SJSA1 (cell line): ENCODE measurements around the gene KRTAP4-12. TPM values are rescaled to one million over a fixed set of nuclear protein-coding genes. Genes with fewer than 3 reads are reported as not detected.
"Not testable (repeated sequence)": the region's sequence is repeated elsewhere in the genome, so short reads cannot be mapped to it uniquely, and the experiment has no call there.

Experiments used
- DNase-seq, 2 experiments: peaks; one replicate each; pipeline ENCODE4 v3.0.0-alpha.2; 2015 to 2020; ENCODE audit warnings: low spot score in 2 of 2, low read depth in 1 of 2
- H3K27ac ChIP-seq: fragments of 250-450 bp; sonication (Bioruptor Pico); 2 replicates; pipeline ENCODE4 v1.5.1; 2020; ENCODE audit warnings: mild to moderate bottlenecking, moderate library complexity
- H3K27me3 ChIP-seq: fragments of 250-450 bp; sonication (Bioruptor Pico); replicated peaks from 2 replicates; pipeline ENCODE4 v1.5.1; 2020; ENCODE audit warnings: mild to moderate bottlenecking, moderate library complexity
- H3K36me3 ChIP-seq: fragments of 250-450 bp; sonication (Bioruptor Pico); 2 replicates; pipeline ENCODE4 v1.5.1; 2020; ENCODE audit warnings: mild to moderate bottlenecking
- H3K4me1 ChIP-seq: fragments of 250-450 bp; sonication (Bioruptor Pico); replicated peaks from 2 replicates; pipeline ENCODE4 v1.6.1; 2021; ENCODE audit warnings: mild to moderate bottlenecking
- H3K4me3 ChIP-seq: fragments of 250-450 bp; sonication (Bioruptor Pico); 2 replicates; pipeline ENCODE4 v1.5.1; 2020; ENCODE audit warnings: mild to moderate bottlenecking
- H3K9me3 ChIP-seq: fragments of 250-450 bp; sonication (Bioruptor Pico); replicated peaks from 2 replicates; pipeline ENCODE4 v1.5.1; 2020; ENCODE audit warnings: mild to moderate bottlenecking
- total RNA-seq: library from RNA; depleted of rRNA; stranded (reverse); fragments of >200 nt; shearing (Covaris generic); gene quantifications from 2 replicates; pipeline ENCODE4 v1.2.3, GENCODE V29; 2014; rRNA removed

KRTAP4-12 gene
- not detected in 2 replicates for total RNA-seq

GRCh38 chr17:41123991-41124371 is at the start of gene KRTAP4-12:
TSS of gene KRTAP4-12 (minus strand) at chr17:41124182. CDS start at chr17:41124122, 60 bp downstream.
- not testable (repeated sequence) for H3K27ac ChIP-seq, DNase-seq

GRCh38 chr17:41171886-41172285 is 47.9 kb upstream of the KRTAP4-12 start:
- no peaks in the 10 kb centered on the region for H3K9me3 ChIP-seq
- H3K27ac ChIP-seq = no peak overlapping the region
- no peaks in the 10 kb centered on the region for H3K36me3 ChIP-seq
- no peaks in the 10 kb centered on the region; the same call in 1 of the 2 replicates for H3K27me3 ChIP-seq
- no peak overlapping the region for H3K4me3 ChIP-seq
- no peak for DNase-seq
- H3K4me1 ChIP-seq = no peaks in the 10 kb centered on the region

More at GRCh38 chr17:41123991-41124371, at the start of gene KRTAP4-12:
- H3K27me3 ChIP-seq, H3K36me3 ChIP-seq, H3K4me1 ChIP-seq, H3K9me3 ChIP-seq, H3K4me3 ChIP-seq: not testable (repeated sequence)

GRCh38 chr17:41168121-41168520 is 44.1 kb upstream of the KRTAP4-12 start, which contains the start of gene KRTAP4-3:
TSS of gene KRTAP4-3 (minus strand) at chr17:41168221. CDS start at chr17:41168172, 49 bp downstream.
- no peak within 1 kb of the TSS for H3K27ac ChIP-seq
- DNase-seq = no peak
- H3K4me3 ChIP-seq = no peak within 1 kb of the TSS
- H3K36me3 ChIP-seq = no peaks in the 10 kb centered on the region
- no peaks in the 10 kb centered on the region for H3K9me3 ChIP-seq
- no peaks in the 10 kb centered on the region; the same call in 1 of the 2 replicates for H3K27me3 ChIP-seq
- H3K4me1 ChIP-seq = no peaks in the 10 kb centered on the region

- H3K27ac ChIP-seq = no peak overlapping the region
- H3K36me3 ChIP-seq = no peaks in the 10 kb centered on the region
- no peak for DNase-seq
Observed at GRCh38 chr17:41167561-41167960, 43.6 kb upstream of the KRTAP4-12 start.

GRCh38 chr17:41163828-41164227 is 39.8 kb upstream of the KRTAP4-12 start:
- Histone ChIP-seq H3K27me3 (no peaks in the 10 kb centered on the region; the same call in 1 of the 2 replicates), H3K4me1 (no peaks in the 10 kb centered on the region)
- DNase-seq = no peak

More at GRCh38 chr17:41167561-41167960, 43.6 kb upstream of the KRTAP4-12 start:
- Histone ChIP-seq H3K4me3 (no peak overlapping the region), H3K4me1 (no peaks in the 10 kb centered on the region), H3K9me3 (no peaks in the 10 kb centered on the region), H3K27me3 (no peaks in the 10 kb centered on the region; the same call in 1 of the 2 replicates)

GRCh38 chr17:41160648-41161047 is 36.7 kb upstream of the KRTAP4-12 start, which contains the start of gene KRTAP4-4:
TSS of gene KRTAP4-4 (minus strand) at chr17:41160748. CDS start at chr17:41160691, 57 bp downstream.
- Histone ChIP-seq H3K9me3 (no peaks in the 10 kb centered on the region), H3K4me3 (no peak within 1 kb of the TSS), H3K4me1 (no peaks in the 10 kb centered on the region), H3K36me3 (no peaks in the 10 kb centered on the region), H3K27me3 (no peaks in the 10 kb centered on the region), H3K27ac (no peak within 1 kb of the TSS)
- DNase-seq = no peak

More at GRCh38 chr17:41163828-41164227, 39.8 kb upstream of the KRTAP4-12 start:
- Histone ChIP-seq H3K9me3 (no peaks in the 10 kb centered on the region), H3K4me3 (no peak overlapping the region), H3K36me3 (no peaks in the 10 kb centered on the region), H3K27ac (no peak overlapping the region)

- not testable (repeated sequence) for H3K36me3 ChIP-seq, H3K4me1 ChIP-seq, H3K9me3 ChIP-seq, H3K4me3 ChIP-seq, DNase-seq, H3K27me3 ChIP-seq, H3K27ac ChIP-seq
Observed at GRCh38 chr17:41160190-41160589, 36.2 kb upstream of the KRTAP4-12 start.

- Histone ChIP-seq H3K4me3 (no peak overlapping the region), H3K4me1 (no peaks in the 10 kb centered on the region), H3K9me3 (no peaks in the 10 kb centered on the region), H3K36me3 (no peaks in the 10 kb centered on the region), H3K27me3 (no peaks in the 10 kb centered on the region; the same call in 1 of the 2 replicates), H3K27ac (no peak overlapping the region)
- DNase-seq = no peak
Observed at GRCh38 chr17:41153856-41154255, 29.9 kb upstream of the KRTAP4-12 start.

GRCh38 chr17:41151525-41151924 is 27.5 kb upstream of the KRTAP4-12 start:
- Histone ChIP-seq H3K9me3 (no peaks in the 10 kb centered on the region), H3K4me3 (no peak overlapping the region), H3K36me3 (no peaks in the 10 kb centered on the region), H3K4me1 (no peaks in the 10 kb centered on the region), H3K27ac (no peak overlapping the region), H3K27me3 (no peaks in the 10 kb centered on the region; the same call in 1 of the 2 replicates)
- no peak for DNase-seq

- Histone ChIP-seq H3K4me3 (no peak overlapping the region), H3K36me3 (no peaks in the 10 kb centered on the region), H3K4me1 (no peaks in the 10 kb centered on the region), H3K27ac (no peak overlapping the region), H3K9me3 (no peaks in the 10 kb centered on the region), H3K27me3 (no peaks in the 10 kb centered on the region; the same call in 1 of the 2 replicates)
- DNase-seq = no peak
Observed at GRCh38 chr17:41150026-41150425, 26.0 kb upstream of the KRTAP4-12 start.

GRCh38 chr17:41149652-41149985 is 25.6 kb upstream of the KRTAP4-12 start, which contains the start of gene KRTAP4-5:
TSS of gene KRTAP4-5 (minus strand) at chr17:41149825. CDS start at chr17:41149767, 58 bp downstream.
- H3K27me3 ChIP-seq = no peaks in the 10 kb centered on the region; the same call in 1 of the 2 replicates
- H3K9me3 ChIP-seq = no peaks in the 10 kb centered on the region
- H3K4me1 ChIP-seq = no peaks in the 10 kb centered on the region
- H3K27ac ChIP-seq = no peak within 1 kb of the TSS
- H3K36me3 ChIP-seq = no peaks in the 10 kb centered on the region
- no peak for DNase-seq
- no peak within 1 kb of the TSS for H3K4me3 ChIP-seq

- not testable (repeated sequence) for H3K4me3 ChIP-seq, H3K27me3 ChIP-seq, H3K36me3 ChIP-seq, H3K4me1 ChIP-seq, DNase-seq, H3K9me3 ChIP-seq, H3K27ac ChIP-seq
Observed at GRCh38 chr17:41148971-41149651, 25.1 kb upstream of the KRTAP4-12 start.

GRCh38 chr17:41147531-41148204 is 23.7 kb upstream of the KRTAP4-12 start:
- no peak for DNase-seq
- Histone ChIP-seq H3K27me3 (no peaks in the 10 kb centered on the region; the same call in 1 of the 2 replicates), H3K4me3 (no peak overlapping the region), H3K36me3 (no peaks in the 10 kb centered on the region), H3K9me3 (no peaks in the 10 kb centered on the region; the same call in 1 of the 2 replicates), H3K4me1 (no peaks in the 10 kb centered on the region), H3K27ac (no peak overlapping the region)

GRCh38 chr17:41145261-41145660 is 21.3 kb upstream of the KRTAP4-12 start:
- Histone ChIP-seq H3K27me3 (no peaks in the 10 kb centered on the region), H3K36me3 (no peaks in the 10 kb centered on the region), H3K4me3 (no peak overlapping the region), H3K4me1 (peaks cover 14% of the 10 kb centered on the region), H3K27ac (no peak overlapping the region), H3K9me3 (peaks cover 3% of the 10 kb centered on the region; the same call in 1 of the 2 replicates)
- DNase-seq = no peak
